Transverse colon (tissue), 4 donors: ENCODE data around the gene PTPN18. TPM values are rescaled to one million over a fixed set of nuclear protein-coding genes. Genes with fewer than 3 reads are reported as not detected.

Source experiments
- DNase-seq: peaks from one replicate; pipeline ENCODE4 v3.0.0-alpha.2; 2019
- H3K27ac ChIP-seq, 4 donors: fragments of 200-600 bp; sonication (generic); 2 replicates each; pipeline ENCODE4 v1.5.1; 2016 to 2018; ENCODE audit warnings: inconsistent platforms in 4 of 4
- H3K27me3 ChIP-seq: fragments of 200-600 bp; sonication (generic); 2 replicates; pipeline ENCODE4 v1.5.1; 2017; ENCODE audit warnings: inconsistent platforms
- H3K36me3 ChIP-seq, 4 donors: fragments of 200-600 bp; sonication (generic); 2 replicates each; pipeline ENCODE4 v1.5.1; 2017 to 2019; ENCODE audit warnings: inconsistent platforms in 4 of 4
- H3K4me1 ChIP-seq, 4 donors: fragments of 200-600 bp; sonication (generic); 2 replicates each; pipeline ENCODE4 v1.5.1; 2017 to 2020; ENCODE audit warnings: inconsistent platforms in 4 of 4
- H3K4me3 ChIP-seq, 4 donors: fragments of 200-600 bp; sonication (generic); 1 replicate in 1 of 4; 2 replicates in 3 of 4; pipeline versions ENCODE4 v1.5.1 to v1.6.1; 2017 to 2019; ENCODE audit warnings: inconsistent platforms in 4 of 4
- H3K9me3 ChIP-seq, 2 donors: fragments of 200-600 bp; sonication (generic); 2 replicates each; pipeline ENCODE4 v1.5.1; 2017 to 2019; ENCODE audit warnings: inconsistent platforms in 2 of 2
- CTCF ChIP-seq, 5 experiments: fragments of 200-600 bp in 3 of 5; fragments of 450-650 bp in 2 of 5; sonication (generic) in 3 of 5; IDR thresholded peaks; 1 replicate in 2 of 5; 2 replicates in 3 of 5; pipeline ENCODE4 v1.5.1; 2016 to 2017; ENCODE audit warnings: antibody characterized with exemption in 5 of 5, inconsistent platforms in 3 of 5, mild to moderate bottlenecking in 2 of 5, moderate library complexity in 1 of 5
- EP300 ChIP-seq: sonication (generic); formaldehyde crosslinking; IDR thresholded peaks from one replicate; pipeline ENCODE4 v1.6.1; 2017; ENCODE audit warnings: antibody characterized with exemption, low read depth
- POLR2A ChIP-seq: fragments of 450-650 bp; IDR thresholded peaks from one replicate; pipeline ENCODE4 v1.6.1; 2016; ENCODE audit warnings: antibody characterized with exemption, mild to moderate bottlenecking, moderate library complexity
- POLR2AphosphoS5 ChIP-seq, 3 donors: sonication (generic); formaldehyde crosslinking; IDR thresholded peaks; one replicate each; pipeline ENCODE4 v1.6.1; 2016; ENCODE audit warnings: antibody characterized with exemption in 3 of 3
- WGBS, 2 donors: methylation state at CpG; one replicate each; pipeline ENCODE4 v1.1.5; 2018; ENCODE audit warnings: low coverage in 1 of 2; 5-methylcytosine and 5-hydroxymethylcytosine counted together
- in situ Hi-C, 4 donors: fragments of 200-750 bp; cut with MboI; loops; one replicate each; pipeline versions ENCODE4 v1.15.0 to v1.15.1; 2017; ENCODE audit warnings: low sequenced_read_pairs in 3 of 4, low pct_ligation_motif_present in 1 of 4, low pct_unique_long_range_greater_than_20kb in 1 of 4
- intact Hi-C: fragments of 100-400 bp; cut with DNase I; formaldehyde crosslinking; loops from one replicate; pipeline ENCODE4 v1.15.1; 2023; ENCODE audit warnings: low total_unique reads
- total RNA-seq, 4 donors: library from RNA; depleted of rRNA; stranded (reverse); fragments of >200 nt; gene quantifications; one replicate each; pipeline ENCODE4 v1.1.0, GENCODE V29; 2016

Gene PTPN18
- total RNA-seq, 4 donors from 2014 or later: 136 to 168 (median 148) TPM

- in situ Hi-C loops: loop anchor here in 3 of 4 donors (25.0 kb wide), 3 partner anchors 182 to 743 kb away; partner anchors contain the start of gene FAM168B (in 1 of the 3)
- intact Hi-C loops: no loop called here
- 94% methylated on average over 4 of the region's 4 CpGs; no CpG with 5 or more reads in 1 of the 2 donors for WGBS, 2 donors
- H3K4me3 ChIP-seq: no peak overlapping the region
- no peak overlapping the region for H3K27ac ChIP-seq
- no peaks in the 10 kb centered on the region for H3K27me3 ChIP-seq
- peaks cover 0 to 28% (median 9%) of the 10 kb centered on the region in 4 donors for H3K36me3 ChIP-seq
- TF ChIP-seq EP300: no peak
- TF ChIP-seq POLR2A: no peak
- no peak for TF ChIP-seq CTCF (IDR thresholded peaks at IDR 0.05)
- no peak for TF ChIP-seq POLR2AphosphoS5 (IDR thresholded peaks at IDR 0.05)
- DNase-seq: no peak
- no peaks in the 10 kb centered on the region for H3K9me3 ChIP-seq
- H3K4me1 ChIP-seq: peaks cover 14 to 22% (median 19%) of the 10 kb centered on the region in 4 donors
These were observed 11.3 kb upstream of the PTPN18 start for GRCh38 chr2:130344578-130344977.

GRCh38 chr2:130345091-130345490, 10.8 kb upstream of the PTPN18 start:
- intact Hi-C loops (no loop called here), in situ Hi-C loops (loop anchor here in 3 of 4 donors (25.0 kb wide), 3 partner anchors 183 to 742 kb away; partner anchors contain the start of gene FAM168B (in 1 of the 3))
- TF ChIP-seq CTCF (IDR thresholded peaks at IDR 0.05): no peak
- TF ChIP-seq POLR2A: no peak
- no peak for TF ChIP-seq POLR2AphosphoS5 (IDR thresholded peaks at IDR 0.05)
- no peak for TF ChIP-seq EP300
- no peak overlapping the region for H3K27ac ChIP-seq
- WGBS, 2 donors: 83 to 91% methylated on average over 3 to 13 of the region's 13 CpGs
- no peaks in the 10 kb centered on the region for H3K9me3 ChIP-seq
- H3K4me3 ChIP-seq: no peak overlapping the region
- no peaks in the 10 kb centered on the region for H3K27me3 ChIP-seq
- H3K4me1 ChIP-seq: peaks cover 14 to 22% (median 19%) of the 10 kb centered on the region in 4 donors
- peaks cover 0 to 28% (median 8%) of the 10 kb centered on the region in 4 donors for H3K36me3 ChIP-seq
- no peak for DNase-seq

GRCh38 chr2:130345611-130346010, 10.2 kb upstream of the PTPN18 start:
- Histone ChIP-seq H3K36me3 (peaks cover 0 to 28% (median 8%) of the 10 kb centered on the region in 4 donors), H3K9me3 (no peaks in the 10 kb centered on the region), H3K4me1 (peaks cover 14 to 21% (median 18%) of the 10 kb centered on the region in 4 donors), H3K27me3 (no peaks in the 10 kb centered on the region), H3K4me3 (no peak overlapping the region), H3K27ac (no peak overlapping the region)
- intact Hi-C loops (no loop called here), in situ Hi-C loops (loop anchor here in 3 of 4 donors (25.0 kb wide), 3 partner anchors 183 to 742 kb away; partner anchors contain the start of gene FAM168B (in 1 of the 3))
- 90 to 96% methylated on average over 2 to 21 of the region's 21 CpGs for WGBS, 2 donors
- no peak for DNase-seq
- TF ChIP-seq CTCF (IDR thresholded peaks at IDR 0.05): no peak
- no peak for TF ChIP-seq POLR2AphosphoS5 (IDR thresholded peaks at IDR 0.05)
- TF ChIP-seq EP300: no peak
- no peak for TF ChIP-seq POLR2A

- intact Hi-C loops (no loop called here), in situ Hi-C loops (loop anchor here in 3 of 4 donors (25.0 kb wide), 3 partner anchors 184 to 741 kb away; partner anchors contain the start of gene FAM168B (in 1 of the 3))
- H3K27me3 ChIP-seq: no peaks in the 10 kb centered on the region
- peaks cover 0 to 28% (median 8%) of the 10 kb centered on the region in 4 donors for H3K36me3 ChIP-seq
- TF ChIP-seq EP300: no peak
- peaks cover 11 to 17% (median 13%) of the 10 kb centered on the region in 4 donors for H3K4me1 ChIP-seq
- no peak overlapping the region for H3K27ac ChIP-seq
- H3K4me3 ChIP-seq: no peak overlapping the region
- no peaks in the 10 kb centered on the region for H3K9me3 ChIP-seq
- DNase-seq: no peak
- 91 to 100% methylated on average over 3 to 23 of the region's 26 CpGs for WGBS, 2 donors
These were observed 9.7 kb upstream of the PTPN18 start for GRCh38 chr2:130346041-130346740.
